ENCODE data around the gene PACSIN1.

DNA sequence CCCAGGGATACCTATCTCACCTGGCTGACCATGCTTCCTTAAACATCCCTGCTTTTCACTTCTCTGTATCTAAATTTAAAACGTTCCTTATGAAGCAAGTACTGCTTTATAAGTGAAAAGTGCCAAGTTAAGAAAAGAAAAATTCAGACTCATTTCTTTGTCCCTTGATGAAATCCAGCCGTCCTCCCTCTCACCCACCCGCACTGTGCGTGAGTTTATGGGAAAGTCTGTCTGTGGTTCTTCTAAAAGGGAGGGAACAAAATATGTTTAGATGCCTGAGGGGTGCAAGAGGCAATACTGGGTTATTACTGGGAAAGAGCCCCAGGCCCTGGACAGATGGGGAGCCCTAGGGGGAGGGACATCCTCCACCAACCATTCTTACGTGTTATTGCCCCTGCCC, 59.1 kb downstream of the PACSIN1 start:
- TF ChIP-seq ZNF274 (IDR thresholded peaks at IDR 0.05; ENCODE audit: low read depth, low read length) (no peak), YY1 (IDR thresholded peaks at IDR 0.05; ENCODE audit: insufficient read depth, insufficient read length) (no peak), SUZ12 (IDR thresholded peaks at IDR 0.05; ENCODE audit: extremely low read depth, insufficient read depth, insufficient read length) (no peak)
